Measurements from ENCODE around the gene PANX2.

PANX2 gene

DNA sequence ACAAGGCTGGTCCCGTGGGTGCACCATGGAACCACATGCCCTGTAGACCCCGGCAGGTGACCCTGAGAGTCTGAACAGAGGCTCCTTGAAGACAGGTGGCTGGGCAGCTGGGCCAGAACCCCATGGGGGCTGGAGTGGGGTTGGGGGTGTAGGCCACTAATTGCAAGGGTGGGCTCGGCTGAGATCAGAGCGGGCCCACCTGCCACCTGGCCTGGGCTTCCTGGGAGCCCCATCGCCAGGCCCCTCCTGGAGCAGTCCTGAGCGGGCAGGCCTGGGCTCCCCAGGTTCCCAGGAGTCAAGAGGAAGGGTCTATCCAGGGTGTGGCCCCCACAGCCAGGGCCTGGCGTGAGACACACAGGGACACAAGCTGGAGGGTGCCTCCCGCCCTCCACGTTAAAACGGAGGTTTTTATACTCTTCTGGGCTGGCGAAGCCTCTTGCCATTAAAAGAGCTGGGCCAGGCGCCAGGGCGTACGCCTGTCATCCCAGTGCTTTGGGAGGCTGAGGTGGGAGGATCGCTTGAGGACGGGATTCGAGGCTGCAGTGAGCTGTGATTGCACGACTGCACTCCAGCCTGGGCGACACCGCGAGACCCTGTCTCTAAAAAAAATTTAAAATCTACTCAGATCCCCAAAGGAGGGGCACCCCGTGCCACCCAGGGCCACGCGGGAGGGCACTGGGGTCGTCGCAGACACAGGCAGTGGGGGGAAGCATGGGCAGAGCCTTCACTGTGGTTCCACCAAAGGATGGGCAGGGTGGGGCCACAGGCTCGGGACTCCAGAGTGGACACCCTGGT lies 10.4 kb downstream of the PANX2 start:
- 92 to 97% methylated on average over 23 to 27 of the region's 27 CpGs for WGBS, 2 experiments (ENCODE audit: insufficient coverage in 2 of 2)
- Histone ChIP-seq H3K36me3 (ENCODE audit: control insufficient read depth, insufficient read depth, low read length) (no peaks in the 10 kb centered on the region), H3K27ac (ENCODE audit: low read depth, low read length, severe bottlenecking) (no peak overlapping the region), H3K4me1 (ENCODE audit: control insufficient read depth, insufficient read depth, low read length, poor library complexity, severe bottlenecking) (peaks cover 8% of the 10 kb centered on the region), H3K9me3 (ENCODE audit: control insufficient read depth, low read length) (no peaks in the 10 kb centered on the region), H3K4me3 (ENCODE audit: extremely low read depth, insufficient read depth, low read length, poor library complexity, severe bottlenecking) (no peak overlapping the region)

DNA sequence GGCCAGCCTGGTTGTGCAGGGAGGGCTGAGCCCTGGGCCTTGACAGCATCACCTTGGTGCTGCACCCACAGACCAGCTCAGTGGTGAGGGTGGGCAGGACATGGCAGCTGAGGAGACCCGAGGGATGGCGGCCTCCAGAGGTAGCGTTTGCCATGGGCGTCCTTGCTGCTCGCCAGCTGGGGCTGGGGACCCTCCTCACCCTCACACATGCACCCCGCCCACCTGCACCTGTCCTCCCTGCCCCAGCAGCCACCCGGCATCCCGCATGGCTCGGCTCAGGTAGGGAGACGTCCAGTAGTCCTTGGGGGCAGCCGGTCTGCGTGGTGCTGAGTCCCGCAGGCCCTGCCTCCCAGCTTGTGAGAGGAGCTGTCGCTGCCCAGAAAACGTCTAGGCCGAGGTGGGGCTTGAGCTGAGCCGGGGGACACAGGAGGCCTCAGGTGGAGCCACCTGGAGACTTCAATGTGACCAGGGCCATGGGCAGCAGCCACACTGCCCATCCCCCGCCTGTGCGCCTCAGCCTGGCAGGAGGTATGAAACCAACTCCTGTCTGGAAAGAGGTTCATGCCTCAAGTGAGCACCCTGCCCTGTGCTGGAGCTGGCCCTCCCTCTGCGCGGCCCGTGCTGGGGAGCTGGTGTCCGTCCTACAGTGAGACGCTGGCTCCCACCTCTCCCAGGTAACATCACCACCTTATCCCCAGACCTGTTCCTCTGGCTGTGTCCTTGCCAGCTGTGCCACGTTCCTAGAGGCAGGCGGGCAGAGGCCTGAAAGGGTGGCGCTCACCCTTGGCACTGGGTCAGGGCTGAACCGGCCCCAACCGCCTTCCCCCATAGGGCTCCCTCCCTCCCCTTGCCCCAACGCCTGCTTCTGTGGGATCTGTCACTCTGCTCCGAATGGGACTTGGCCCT lies 11.9 kb downstream of the PANX2 start:
- Histone ChIP-seq H3K36me3 (ENCODE audit: control insufficient read depth, insufficient read depth, low read length) (no peaks in the 10 kb centered on the region), H3K4me1 (ENCODE audit: control insufficient read depth, insufficient read depth, low read length, poor library complexity, severe bottlenecking) (peaks cover 11% of the 10 kb centered on the region), H3K4me3 (ENCODE audit: extremely low read depth, insufficient read depth, low read length, poor library complexity, severe bottlenecking) (no peak overlapping the region), H3K9me3 (ENCODE audit: control insufficient read depth, low read length) (no peaks in the 10 kb centered on the region), H3K27ac (ENCODE audit: low read depth, low read length, severe bottlenecking) (no peak overlapping the region)
- WGBS, 2 experiments (ENCODE audit: insufficient coverage in 2 of 2): 85 to 91% methylated on average over 23 to 31 of the region's 31 CpGs

DNA sequence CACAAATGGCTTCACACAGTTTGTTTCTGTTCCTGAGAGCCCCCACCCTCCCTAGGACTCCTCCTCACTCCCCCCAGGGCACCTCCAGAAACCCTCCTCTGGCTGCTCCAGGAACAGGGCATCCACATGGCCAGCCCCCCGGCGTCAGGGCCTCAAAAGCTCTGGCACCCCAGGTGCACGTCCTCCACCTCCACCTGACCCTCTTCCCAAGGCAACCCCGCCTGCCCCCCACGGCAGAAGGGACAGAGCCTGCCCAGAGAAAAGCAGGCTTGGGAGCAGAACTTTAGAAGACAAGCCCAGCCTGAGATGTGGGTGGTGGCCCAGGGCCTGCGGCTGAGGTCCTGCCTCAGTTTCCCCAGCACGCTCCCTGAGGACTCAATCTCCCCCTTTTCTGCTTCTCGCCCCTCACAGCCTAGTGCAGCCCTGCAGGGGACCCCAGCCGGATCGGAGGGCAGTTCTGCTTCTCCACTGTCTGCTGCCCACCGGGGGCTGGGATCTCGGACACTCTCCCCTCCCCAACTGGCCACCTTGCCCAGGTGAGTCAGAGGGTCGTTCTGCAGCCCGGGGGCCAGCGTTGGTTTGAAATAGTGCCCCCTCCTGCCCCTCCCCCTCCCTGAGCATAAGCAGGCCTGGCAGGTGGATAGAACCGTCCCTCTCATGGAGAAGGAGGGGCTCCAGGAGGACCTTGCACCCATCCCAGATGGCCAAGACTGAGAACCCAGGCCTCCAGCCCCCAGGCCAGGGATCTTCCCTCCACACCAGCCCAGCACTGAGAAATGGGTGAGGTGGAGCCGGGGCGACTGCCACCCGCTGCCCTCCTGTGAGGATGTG lies 12.8 kb downstream of the PANX2 start:
- H3K36me3 ChIP-seq (ENCODE audit: control insufficient read depth, insufficient read depth, low read length): peaks cover 4% of the 10 kb centered on the region
- 93 to 97% methylated on average over 9 to 18 of the region's 19 CpGs for WGBS, 2 experiments (ENCODE audit: insufficient coverage in 2 of 2)
- no peak overlapping the region for H3K4me3 ChIP-seq (ENCODE audit: extremely low read depth, insufficient read depth, low read length, poor library complexity, severe bottlenecking)
- H3K27ac ChIP-seq (ENCODE audit: low read depth, low read length, severe bottlenecking): no peak overlapping the region
- H3K4me1 ChIP-seq (ENCODE audit: control insufficient read depth, insufficient read depth, low read length, poor library complexity, severe bottlenecking): peaks cover 11% of the 10 kb centered on the region
- no peaks in the 10 kb centered on the region for H3K9me3 ChIP-seq (ENCODE audit: control insufficient read depth, low read length)

DNA sequence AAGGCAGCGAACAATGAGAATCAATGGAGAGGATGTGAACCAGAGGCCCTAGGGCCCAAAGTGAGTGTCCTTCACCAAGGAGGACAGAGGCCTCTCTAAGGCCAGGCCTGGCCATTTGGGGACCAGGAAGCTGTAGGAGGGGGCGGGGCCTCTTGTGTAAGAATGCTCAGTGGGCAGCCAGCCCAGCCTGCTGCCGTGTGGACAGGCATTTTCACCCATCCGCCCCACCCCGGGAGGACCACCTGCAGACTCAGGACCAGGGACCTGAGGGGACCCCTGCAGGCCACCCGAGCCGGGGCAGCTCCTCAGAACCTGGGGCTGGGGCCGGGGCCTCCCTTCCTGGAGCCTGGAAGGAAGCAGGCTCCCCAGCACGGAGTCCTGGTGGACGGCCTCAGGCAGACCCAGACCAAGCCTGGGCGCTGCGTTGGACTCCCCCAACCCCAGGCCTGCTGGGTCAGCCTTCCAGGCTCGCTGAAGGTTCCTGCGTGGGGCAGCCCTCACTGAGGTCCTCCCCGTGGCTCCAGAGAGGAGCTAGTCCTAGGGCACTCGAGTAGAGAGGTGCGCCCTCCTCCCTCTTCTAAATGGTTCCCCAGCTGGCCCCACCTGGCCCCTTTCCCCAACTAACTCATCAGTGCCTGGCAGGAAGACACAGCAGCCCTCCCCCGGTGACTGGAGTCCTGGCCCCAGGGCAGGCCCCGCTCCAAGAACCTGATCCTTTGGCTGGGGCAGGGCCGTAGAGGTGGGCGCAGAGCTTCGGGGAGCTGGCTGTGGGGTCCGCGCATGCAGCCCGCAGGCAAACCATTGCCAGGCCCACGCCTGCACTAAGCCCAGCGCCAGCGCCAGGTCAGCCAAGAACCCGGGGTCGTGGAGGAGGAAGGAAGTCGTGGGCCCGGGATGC lies 13.7 kb downstream of the PANX2 start:
- Histone ChIP-seq H3K4me1 (ENCODE audit: control insufficient read depth, insufficient read depth, low read length, poor library complexity, severe bottlenecking) (peaks cover 8% of the 10 kb centered on the region), H3K36me3 (ENCODE audit: control insufficient read depth, insufficient read depth, low read length) (peaks cover 11% of the 10 kb centered on the region), H3K9me3 (ENCODE audit: control insufficient read depth, low read length) (no peaks in the 10 kb centered on the region), H3K27ac (ENCODE audit: low read depth, low read length, severe bottlenecking) (no peak overlapping the region), H3K4me3 (ENCODE audit: extremely low read depth, insufficient read depth, low read length, poor library complexity, severe bottlenecking) (peak overlapping the region; percentile 1)
- 70 to 77% methylated on average over 24 to 31 of the region's 32 CpGs for WGBS, 2 experiments (ENCODE audit: insufficient coverage in 2 of 2)

DNA sequence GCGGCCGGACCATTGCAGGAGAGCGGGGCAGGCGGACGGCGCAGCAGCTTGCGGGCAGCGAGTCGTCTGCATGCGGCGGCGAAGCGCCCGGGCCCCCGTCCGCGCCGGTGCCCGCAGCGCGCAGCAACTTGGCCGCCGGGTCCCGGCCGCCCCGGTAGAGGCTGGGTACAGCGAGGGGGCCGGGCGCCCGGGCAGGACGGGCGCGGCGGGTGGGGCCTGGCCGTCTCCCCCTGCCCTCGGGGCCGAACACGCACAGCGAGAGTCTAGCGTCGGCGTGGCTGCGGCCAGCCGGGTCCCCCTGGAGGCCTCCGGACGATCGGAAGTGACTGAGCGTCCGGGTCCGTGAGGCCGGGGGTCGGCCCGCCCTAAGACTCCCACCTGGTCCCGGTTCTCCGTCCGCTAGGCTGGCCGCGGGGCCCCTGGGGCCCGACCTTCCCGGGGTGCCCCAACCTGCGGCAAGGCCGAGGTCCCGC lies 14.4 kb downstream of the PANX2 start:
- H3K4me3 ChIP-seq (ENCODE audit: extremely low read depth, insufficient read depth, low read length, poor library complexity, severe bottlenecking): peak overlapping the region; percentile 31
- WGBS, 2 experiments (ENCODE audit: insufficient coverage in 2 of 2): 53 to 55% methylated on average over 45 to 63 of the region's 63 CpGs

DNA sequence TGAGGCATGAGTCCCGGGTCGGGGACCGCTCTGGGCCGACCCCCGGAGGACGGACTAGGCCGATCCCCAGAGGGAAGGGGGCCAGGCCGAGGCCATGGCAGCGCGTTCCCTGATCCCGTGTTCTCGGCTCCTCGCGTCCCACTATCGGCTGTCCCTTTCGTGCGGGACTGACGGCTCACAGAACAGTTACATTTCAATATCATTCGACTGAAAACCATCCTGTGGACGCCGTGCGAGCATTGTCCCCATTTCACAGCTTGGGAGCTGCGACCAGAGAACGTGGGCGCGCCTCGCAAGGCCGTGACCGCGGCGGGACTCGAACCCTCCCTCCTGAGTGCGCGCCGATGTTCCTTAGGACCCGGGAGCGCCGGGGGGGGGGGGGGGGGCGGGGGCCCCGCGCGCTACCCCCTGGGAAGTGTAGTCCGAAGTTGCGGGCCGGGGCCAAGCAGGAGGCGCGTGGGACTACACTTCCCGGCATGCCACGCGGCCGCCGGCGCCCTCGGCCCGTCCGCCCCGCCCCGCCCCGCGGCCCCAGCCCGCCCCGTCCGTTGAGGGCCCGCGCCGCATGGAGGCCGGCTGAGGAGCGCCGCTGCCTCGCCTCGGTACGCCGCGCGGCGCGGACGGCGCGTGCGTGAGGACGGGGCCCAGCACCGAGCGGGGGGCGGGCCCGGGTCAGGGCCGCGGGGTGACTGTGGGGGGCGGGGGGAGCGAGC lies 15.0 kb downstream of the PANX2 start, which contains the start of gene TRABD:
Gene TRABD (plus strand): TSS at position 539 of the 713 bp plus-strand sequence. CDS start 7,148 bp downstream, outside the sequence.
- no peaks in the 10 kb centered on the region for H3K9me3 ChIP-seq (ENCODE audit: control insufficient read depth, low read length)
- peak within 1 kb of the TSS; percentile 81 for H3K4me3 ChIP-seq (ENCODE audit: extremely low read depth, insufficient read depth, low read length, poor library complexity, severe bottlenecking)
- H3K27ac ChIP-seq (ENCODE audit: low read depth, low read length, severe bottlenecking): no peak within 1 kb of the TSS
- 13 to 33% methylated on average over 22 to 33 of the region's 90 CpGs for WGBS, 2 experiments (ENCODE audit: insufficient coverage in 2 of 2)
- H3K4me1 ChIP-seq (ENCODE audit: control insufficient read depth, insufficient read depth, low read length, poor library complexity, severe bottlenecking): peaks cover 11% of the 10 kb centered on the region
- peaks cover 19% of the 10 kb centered on the region for H3K36me3 ChIP-seq (ENCODE audit: control insufficient read depth, insufficient read depth, low read length)

More for the DNA sequence above, 14.4 kb downstream of the PANX2 start:
- Histone ChIP-seq H3K4me1 (ENCODE audit: control insufficient read depth, insufficient read depth, low read length, poor library complexity, severe bottlenecking) (peaks cover 8% of the 10 kb centered on the region), H3K36me3 (ENCODE audit: control insufficient read depth, insufficient read depth, low read length) (peaks cover 15% of the 10 kb centered on the region), H3K9me3 (ENCODE audit: control insufficient read depth, low read length) (no peaks in the 10 kb centered on the region), H3K27ac (ENCODE audit: low read depth, low read length, severe bottlenecking) (no peak overlapping the region)

DNA sequence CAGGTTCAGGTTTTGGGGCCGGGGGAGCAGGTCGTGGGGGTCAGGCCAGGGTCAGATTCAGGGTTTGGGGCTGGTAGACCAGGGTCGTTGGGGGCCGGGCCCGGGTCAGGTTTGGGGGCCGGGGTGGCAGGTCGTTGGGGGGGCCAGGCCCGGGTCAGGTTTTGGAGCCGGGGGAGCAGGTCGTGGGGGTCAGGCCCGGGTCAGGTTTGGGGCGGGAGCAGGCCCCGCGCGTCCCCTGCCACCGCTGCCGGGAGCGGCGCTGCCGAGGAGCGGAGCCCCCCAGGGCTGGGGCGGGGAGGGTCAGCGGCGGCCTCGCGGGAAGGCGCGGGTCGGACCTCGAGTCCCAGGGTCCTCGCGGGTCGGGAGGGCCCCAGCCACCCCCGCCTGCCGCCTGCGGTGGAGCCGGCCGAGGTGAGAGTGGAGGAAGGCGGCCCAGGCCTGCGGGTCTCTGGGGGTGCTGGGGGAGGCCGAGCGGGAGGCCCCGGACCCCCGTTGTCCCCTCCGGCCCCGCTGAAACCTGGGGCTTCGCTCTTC lies 15.7 kb downstream of the PANX2 start:
- peak overlapping the region; percentile 81 for H3K4me3 ChIP-seq (ENCODE audit: extremely low read depth, insufficient read depth, low read length, poor library complexity, severe bottlenecking)
- no peaks in the 10 kb centered on the region for H3K9me3 ChIP-seq (ENCODE audit: control insufficient read depth, low read length)
- WGBS, 2 experiments (ENCODE audit: insufficient coverage in 2 of 2): 1% methylated on average over 25 to 37 of the region's 47 CpGs
- H3K4me1 ChIP-seq (ENCODE audit: control insufficient read depth, insufficient read depth, low read length, poor library complexity, severe bottlenecking): peaks cover 12% of the 10 kb centered on the region
- peaks cover 21% of the 10 kb centered on the region for H3K36me3 ChIP-seq (ENCODE audit: control insufficient read depth, insufficient read depth, low read length)
- H3K27ac ChIP-seq (ENCODE audit: low read depth, low read length, severe bottlenecking): no peak overlapping the region

DNA sequence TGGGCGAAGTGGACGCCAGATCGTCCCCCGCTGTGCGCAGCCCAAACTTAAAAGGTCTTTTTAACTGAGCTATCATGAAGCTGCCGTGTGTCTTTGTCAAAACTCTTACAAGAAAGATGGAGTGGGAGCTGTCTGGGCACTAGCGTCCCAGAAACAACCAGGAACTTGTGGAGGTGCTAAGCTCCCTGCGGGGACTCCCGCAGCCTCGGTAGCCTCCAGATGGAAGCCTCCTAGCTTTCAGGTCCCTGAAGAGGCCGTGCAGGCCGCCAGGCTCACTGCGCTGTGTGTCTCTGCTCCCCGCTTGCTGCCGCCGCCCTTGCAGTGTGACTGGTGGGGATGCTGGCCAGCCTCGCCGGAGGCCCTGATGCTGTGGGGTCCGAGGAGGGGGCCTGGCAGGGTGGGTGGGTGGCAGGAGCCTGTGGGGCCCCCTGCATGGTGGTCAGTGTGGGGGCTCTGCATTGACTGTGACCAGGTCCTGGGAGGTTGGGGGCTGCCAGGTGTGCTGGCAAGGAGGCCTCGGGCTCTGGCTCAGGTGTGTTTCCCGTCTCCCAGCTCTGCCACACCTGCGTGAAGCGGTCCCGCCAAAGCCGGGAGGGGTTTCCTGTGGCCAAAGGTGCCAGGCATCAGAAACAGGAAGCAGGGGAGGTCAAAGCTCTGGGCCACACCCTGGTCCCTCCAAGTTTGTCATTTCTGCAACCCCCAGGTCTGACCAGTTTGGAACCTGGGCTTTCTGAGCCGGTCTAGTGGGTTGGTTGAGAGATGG lies 16.4 kb downstream of the PANX2 start:
- WGBS, 2 experiments (ENCODE audit: insufficient coverage in 2 of 2): 44 to 54% methylated on average over 22 to 24 of the region's 26 CpGs
- peak overlapping the region; percentile 81 for H3K4me3 ChIP-seq (ENCODE audit: extremely low read depth, insufficient read depth, low read length, poor library complexity, severe bottlenecking)
- H3K9me3 ChIP-seq (ENCODE audit: control insufficient read depth, low read length): no peaks in the 10 kb centered on the region
- H3K4me1 ChIP-seq (ENCODE audit: control insufficient read depth, insufficient read depth, low read length, poor library complexity, severe bottlenecking): peaks cover 12% of the 10 kb centered on the region
- no peak overlapping the region for H3K27ac ChIP-seq (ENCODE audit: low read depth, low read length, severe bottlenecking)
- H3K36me3 ChIP-seq (ENCODE audit: control insufficient read depth, insufficient read depth, low read length): peaks cover 27% of the 10 kb centered on the region
